ENCODE data around the gene UFSP1.

UFSP1 gene

DNA sequence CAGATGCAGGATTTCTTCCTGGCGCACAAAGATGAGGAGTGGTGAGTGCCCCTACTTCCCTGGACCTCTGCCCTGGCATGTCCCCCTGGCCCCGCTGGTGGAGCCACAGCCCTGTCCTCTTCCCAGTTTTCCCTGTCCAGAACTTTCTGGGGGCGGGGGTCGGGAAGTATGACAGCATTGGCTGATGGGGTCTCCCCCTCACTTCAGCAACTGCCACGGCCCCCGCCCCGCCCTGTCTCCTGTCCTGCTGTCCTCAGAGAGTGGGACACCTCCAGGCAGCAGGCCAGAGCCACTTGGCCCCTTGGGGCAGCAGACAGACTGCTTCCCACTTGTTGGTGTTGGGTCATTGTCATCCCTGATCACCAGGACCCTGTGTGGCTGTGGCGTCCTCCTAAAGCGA is 7.3 kb downstream of the UFSP1 start:
- DNase-seq (ENCODE audit: low read depth) = no peak

DNA sequence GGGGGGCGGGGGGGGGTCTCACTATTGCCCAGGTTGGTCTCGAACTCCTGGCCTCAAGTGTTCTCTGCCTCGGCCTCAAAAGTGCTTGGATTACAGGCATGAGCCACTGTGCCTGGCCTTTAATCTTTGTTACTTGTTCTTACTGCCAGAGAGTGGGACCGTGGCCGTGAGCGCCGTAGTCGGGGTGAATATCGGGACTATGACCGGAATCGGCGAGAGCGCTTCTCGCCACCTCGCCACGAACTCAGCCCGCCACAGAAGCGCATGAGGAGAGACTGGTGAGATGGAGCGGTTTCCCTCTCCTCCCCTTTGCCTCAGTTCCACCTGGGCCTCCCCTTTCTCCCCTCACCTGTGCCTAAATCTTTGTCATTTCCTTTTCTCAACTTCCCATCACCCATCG is 8.4 kb downstream of the UFSP1 start:
- DNase-seq (ENCODE audit: low read depth) = no peak

- no peak for DNase-seq (ENCODE audit: low read depth)
Observed at GRCh38 chr7:100880645-100881044, 8.9 kb downstream of the UFSP1 start.

DNA sequence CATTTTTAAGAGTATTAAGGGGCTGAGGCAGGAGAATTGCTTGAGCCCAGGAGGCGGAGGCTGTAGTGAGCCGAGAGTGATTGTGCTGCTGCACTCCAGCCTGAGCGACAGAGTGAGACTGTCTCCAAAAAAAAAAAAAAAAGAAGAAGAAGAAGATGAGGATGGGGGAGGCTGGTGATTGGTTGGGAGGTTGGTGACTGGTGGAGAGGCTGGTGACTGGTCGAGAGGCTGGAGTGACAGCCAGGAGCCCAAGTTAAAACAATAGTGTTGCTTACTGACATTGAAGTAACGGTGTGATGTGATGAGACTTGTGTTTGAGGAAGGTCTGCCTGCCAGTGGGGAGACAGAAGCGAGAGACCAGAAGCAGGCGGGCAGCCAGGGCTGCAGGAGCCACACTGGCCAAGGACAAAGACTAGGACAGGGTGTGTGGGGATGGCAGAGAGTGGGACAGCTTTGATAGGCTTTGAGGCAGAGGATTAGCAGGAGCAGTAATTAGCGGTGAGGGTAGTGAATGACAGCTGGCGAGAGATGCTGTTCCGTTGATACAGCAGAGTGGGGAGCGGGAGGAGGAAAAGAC is 9.7 kb downstream of the UFSP1 start:
- no peak for DNase-seq (ENCODE audit: low read depth)

DNA sequence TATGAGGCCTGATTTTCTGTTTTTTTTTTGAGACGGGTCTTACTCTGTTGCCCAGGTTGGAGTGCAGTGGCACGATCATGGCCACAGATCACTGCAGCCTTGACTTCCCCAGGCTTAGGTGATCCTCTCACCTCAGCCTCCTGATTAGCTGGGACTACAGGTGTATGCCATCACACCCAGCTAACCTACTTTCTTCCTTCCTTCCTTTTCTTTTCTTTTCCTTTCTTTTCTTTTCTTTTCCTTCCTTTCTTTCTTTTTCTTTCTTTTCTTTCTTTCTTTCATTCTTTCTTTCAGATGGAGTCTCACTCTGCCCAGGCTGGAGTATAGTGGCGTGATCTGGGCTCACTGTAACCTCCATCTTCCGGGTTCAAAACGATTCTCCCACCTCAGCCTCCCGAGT is 10.8 kb downstream of the UFSP1 start:
- no peak for DNase-seq (ENCODE audit: low read depth)

GRCh38 chr7:100878013-100878412 is 11.5 kb downstream of the UFSP1 start:
- DNase-seq (ENCODE audit: low read depth) = no peak

- DNase-seq (ENCODE audit: low read depth) = no peak
Observed at GRCh38 chr7:100875356-100875751, 14.2 kb downstream of the UFSP1 start.

DNA sequence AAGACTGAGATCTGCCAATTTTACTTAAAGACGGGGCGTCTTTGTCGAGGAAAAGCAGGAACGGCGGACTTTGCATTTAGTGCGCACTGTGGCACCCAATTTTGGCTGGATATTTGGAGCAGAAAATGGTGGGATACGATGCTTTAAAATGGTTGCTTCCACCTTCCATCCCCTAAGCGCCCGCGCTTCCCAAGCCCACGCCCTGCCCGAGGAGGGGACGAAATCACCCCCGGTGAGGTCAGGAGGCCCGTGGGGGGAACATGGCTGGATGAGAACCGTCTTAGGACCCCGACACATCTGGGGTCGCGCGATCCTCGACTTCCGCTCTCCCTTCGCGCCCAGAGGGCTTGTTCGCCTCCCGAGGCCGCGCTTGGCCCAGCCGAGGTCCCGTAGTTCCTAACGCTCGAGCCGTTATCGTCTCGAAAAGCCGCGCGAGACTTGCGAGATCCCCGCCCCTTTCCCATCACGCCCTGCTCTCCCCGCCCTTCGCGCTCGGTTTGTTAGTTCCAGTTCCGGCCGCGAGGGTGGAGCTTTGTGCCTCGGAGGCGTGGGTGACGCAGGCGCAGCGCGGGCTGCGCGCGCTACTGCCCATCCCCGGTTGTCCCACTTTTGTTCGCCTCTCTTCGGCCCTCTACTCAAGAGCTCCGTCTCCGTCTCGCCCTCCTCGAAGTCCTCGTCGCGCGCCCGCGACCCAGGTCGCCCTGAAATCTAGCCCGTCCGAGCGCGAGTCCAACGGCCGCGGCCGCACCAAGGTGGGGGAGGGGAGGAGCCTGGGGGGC is 14.7 kb downstream of the UFSP1 start, which contains the start of gene SRRT:
TSS of gene SRRT (plus strand) at position 527 of the 779 bp plus-strand sequence. CDS start 488 bp downstream, outside the sequence.
- peak; percentile 97 for DNase-seq (ENCODE audit: low read depth)

GRCh38 chr7:100874300-100874576 is 15.3 kb downstream of the UFSP1 start:
- DNase-seq (ENCODE audit: low read depth) = no peak

DNA sequence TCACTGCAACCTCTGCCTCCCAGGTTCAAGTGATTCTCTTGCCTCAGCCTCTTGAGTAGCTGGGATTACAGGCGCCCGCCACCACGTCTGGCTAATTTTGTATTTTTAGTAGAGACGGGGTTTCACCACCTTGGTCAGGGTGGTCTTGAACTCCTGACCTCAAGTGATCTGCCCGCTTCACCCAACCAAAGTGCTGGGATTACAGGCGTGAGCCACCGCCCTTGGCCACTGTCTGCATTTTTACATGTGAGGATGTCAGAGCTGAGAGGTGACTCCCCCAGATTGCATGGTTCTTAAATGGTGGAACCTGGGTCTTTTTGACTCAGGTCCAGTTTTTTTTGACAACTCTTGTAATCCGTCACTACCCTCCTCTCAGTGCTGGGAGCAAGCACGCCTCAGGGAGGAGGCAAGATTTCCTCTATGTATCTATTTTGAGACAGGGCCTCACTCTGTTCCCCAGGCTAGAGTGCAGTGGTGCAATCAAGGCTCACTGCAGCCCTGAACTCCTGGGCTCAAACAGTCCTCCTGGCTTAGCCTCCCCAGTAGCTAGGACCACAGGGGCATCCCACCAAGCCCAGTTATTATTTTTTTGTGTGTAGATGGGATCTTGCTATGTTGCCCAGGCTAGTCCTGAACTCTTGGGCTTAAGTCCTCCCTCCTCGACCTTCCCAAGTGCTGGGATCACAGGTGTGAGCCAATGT is 15.8 kb downstream of the UFSP1 start:
- DNase-seq (ENCODE audit: low read depth) = no peak

GRCh38 chr7:100867776-100868485 is 21.6 kb downstream of the UFSP1 start:
- DNase-seq (ENCODE audit: low read depth) = no peak

DNA sequence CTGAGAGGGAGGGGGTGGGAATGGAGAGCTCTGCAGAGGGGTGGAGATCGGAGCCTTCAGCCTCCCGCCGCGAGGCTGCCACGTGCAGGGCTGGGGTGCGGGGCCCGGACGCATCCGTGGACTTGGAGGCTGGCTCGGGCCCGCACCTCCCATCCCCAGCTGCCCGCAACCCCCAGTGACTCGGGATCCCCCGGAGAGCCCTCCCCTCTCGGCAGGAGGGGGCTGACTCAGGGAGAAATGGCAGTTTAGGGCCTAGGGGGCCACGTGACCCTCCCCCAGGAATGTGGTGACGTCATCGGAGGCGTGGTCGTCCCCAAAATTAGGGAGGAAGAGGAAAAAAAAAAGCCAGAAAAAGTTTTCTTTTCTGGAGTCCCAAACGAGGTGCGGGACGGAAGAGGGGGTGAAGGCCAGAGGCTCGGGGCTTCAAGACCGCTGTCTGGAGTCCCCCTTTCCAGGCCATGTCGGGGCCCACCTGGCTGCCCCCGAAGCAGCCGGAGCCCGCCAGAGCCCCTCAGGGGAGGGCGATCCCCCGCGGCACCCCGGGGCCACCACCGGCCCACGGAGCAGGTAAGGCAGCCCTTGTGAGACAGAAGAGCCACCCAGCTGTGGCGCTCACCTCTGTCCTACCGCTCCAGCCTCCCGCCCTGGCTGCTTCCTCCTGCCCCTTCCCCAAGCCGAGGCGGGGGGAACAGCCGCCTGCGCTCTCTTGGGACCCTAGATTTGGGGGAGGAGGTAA is 22.3 kb downstream of the UFSP1 start, which contains the start of gene TRIP6:
TSS of gene TRIP6 (plus strand) at position 348 of the 736 bp plus-strand sequence. CDS start at position 459, 111 bp downstream.
- no peak for DNase-seq (ENCODE audit: low read depth)

GRCh38 chr7:100866729-100867039 is 22.8 kb downstream of the UFSP1 start:
- DNase-seq (ENCODE audit: low read depth) = no peak

DNA sequence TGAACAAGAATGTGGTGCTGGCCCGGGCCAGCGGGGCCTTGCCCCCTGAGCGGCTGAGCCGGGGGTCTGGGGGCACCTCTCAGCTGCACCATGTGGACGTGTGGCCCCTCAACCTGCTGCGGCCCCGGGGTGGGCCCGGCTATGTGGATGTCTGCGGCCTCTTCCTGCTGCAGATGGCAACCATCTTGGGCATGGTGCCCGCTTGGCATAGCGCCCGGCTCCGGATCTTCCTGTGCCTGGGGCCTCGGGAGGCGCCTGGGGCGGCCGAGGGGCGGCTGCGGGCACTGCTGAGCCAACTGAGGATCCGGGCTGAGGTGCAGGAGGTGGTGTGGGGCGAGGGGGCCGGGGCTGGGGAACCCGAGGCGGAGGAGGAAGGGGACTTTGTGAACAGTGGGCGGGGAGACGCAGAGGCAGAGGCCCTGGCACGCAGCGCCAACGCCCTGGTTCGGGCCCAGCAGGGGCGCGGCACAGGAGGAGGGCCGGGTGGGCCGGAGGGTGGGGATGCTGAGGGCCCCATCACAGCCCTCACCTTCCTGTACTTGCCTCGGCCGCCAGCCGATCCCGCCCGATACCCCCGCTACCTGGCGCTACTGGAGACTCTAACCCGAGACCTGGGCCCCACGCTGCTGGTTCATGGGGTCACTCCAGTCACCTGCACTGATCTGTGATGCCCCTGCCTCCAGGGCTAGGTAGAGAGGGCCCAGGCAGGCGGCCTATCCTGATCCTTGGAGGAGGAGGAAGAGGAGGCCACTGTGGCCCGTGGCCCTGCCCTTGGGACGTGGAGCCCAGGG is 23.4 kb downstream of the UFSP1 start:
- DNase-seq (ENCODE audit: low read depth) = no peak

DNA sequence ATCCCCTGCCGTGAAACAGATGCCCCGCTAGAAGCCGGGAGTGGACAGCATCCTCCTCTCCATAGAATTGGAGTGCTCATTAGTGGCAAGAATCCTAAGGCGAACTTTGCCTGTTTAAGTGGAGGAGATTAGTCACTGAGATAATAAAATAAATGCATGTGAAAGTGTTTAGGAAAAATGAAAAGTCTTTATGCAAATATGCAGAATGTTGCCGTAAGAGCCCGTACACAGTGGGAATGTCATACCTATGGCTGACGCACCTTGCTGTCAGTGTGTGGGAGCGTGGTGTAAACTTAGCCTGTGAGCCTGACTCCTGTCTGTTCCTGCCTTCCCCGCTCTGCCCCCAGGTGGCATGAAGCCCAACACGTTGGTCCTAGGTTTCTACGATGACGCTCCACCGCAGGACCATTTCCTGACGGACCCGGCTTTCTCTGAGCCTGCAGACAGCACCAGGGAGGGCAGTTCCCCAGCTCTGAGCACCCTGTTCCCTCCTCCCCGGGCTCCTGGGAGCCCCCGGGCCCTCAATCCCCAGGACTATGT is 24.1 kb downstream of the UFSP1 start:
- no peak for DNase-seq (ENCODE audit: low read depth)

- no peak for DNase-seq (ENCODE audit: low read depth)
Observed at GRCh38 chr7:100864263-100864845, 25.2 kb downstream of the UFSP1 start.

- no peak for DNase-seq (ENCODE audit: low read depth)
Observed at GRCh38 chr7:100863406-100863950, 26.0 kb downstream of the UFSP1 start.

GRCh38 chr7:100861616-100861985 is 27.9 kb downstream of the UFSP1 start:
- DNase-seq (ENCODE audit: low read depth) = no peak

GRCh38 chr7:100860702-100861615 is 28.6 kb downstream of the UFSP1 start:
- DNase-seq (ENCODE audit: low read depth) = no peak

All from stimulated activated CD8-positive, alpha-beta memory T cell treated with anti-CD3 and anti-CD28 coated beads, Interleukin-12 subunit alpha, Interleukin-12 subunit beta, amount 100 ng/mL, for 1 hour (primary cell).